HG03565 (cell line): ENCODE results near the gene OSBPL9.
"Not testable (repeated sequence)": the region's sequence is repeated elsewhere in the genome, so short reads cannot be mapped to it uniquely, and the experiment has no call there.

Experiments
- ATAC-seq: cut with Tn5 transposase; IDR thresholded peaks from one replicate; pipeline ENCODE4 v1.9.1; 2021; ENCODE audit warnings: mild to moderate bottlenecking, moderate library complexity; ENCODE audit not compliant: unreplicated experiment

Gene OSBPL9

DNA sequence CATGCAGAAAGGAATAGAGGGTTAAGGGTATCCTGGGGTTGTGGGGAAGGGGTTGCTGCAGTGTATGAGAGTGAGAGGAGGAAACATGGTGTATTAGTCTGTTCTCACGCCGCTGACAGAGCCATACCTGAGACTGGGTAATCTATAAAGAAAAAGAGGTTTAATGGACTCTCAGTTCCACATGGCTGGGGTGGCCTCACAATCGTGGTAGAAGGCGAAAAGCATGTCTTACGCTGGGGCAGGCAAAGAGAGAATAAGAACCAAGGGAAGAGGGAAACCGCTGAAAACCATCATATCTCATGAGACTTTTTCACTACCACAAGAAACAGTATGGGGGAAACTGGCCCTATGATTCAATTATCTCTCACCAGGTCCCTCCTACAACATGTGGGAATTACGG, 17.7 kb downstream of the OSBPL9 start:
- ATAC-seq, result no peak

DNA sequence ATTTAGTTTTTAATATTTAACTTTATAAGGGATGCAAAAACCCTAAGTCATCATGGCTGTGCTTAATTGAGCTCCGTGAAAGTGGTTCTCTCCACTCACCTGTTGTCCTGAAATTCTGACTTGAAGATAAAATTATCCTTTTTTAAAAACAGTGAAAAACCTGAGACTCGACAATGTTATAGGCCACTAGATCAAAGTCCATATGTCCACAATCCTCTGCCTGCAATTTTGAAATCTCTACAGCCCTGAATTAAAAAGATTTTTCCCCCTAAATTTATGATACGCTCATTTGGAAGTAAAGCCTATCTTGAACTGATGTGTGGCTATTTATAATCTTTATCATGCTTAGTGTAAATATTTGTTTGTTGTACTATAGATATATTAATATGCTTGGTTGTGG, 18.7 kb downstream of the OSBPL9 start:
- no peak for ATAC-seq

- ATAC-seq, result no peak
Measured at GRCh38 chr1:51636191-51636590, 19.3 kb downstream of the OSBPL9 start.

DNA sequence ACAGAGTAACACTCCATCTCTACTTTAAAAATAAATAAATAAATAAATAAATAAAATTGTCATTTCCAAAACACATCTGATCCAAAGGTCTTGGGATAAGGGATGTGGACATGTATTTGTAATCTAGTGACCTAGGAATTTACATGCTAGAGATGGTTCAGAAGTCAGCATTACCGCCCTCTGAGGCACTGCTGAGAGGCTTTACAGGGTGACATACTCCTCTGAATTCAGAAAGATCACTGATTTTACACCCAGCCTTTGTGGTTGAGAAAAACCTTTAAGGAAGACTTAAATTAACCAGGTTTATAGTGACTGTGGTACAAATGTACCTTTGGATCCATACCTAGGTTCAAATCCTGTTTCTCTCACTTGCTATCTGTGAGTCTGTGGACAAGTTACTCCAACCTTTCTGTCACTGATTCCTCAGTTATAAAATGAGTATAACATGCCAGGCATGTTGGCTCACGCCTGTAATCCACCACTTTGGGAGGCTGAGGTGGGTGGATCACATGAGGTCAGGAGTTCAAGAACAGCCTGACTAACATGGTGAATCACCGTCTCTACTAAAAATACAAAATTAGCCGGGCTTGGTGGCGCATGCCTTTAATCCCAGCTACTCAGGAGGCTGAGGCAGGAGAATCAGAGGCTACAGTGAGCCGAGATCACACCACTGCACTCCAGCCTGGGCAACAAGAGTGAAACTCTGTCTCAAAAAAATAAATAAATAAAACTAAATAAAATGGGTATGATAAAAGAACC, 20.1 kb downstream of the OSBPL9 start:
- ATAC-seq, result no peak

GRCh38 chr1:51638350-51638749, 21.5 kb downstream of the OSBPL9 start:
- ATAC-seq, result no peak

GRCh38 chr1:51639694-51640093, 22.8 kb downstream of the OSBPL9 start:
- ATAC-seq, result no peak

GRCh38 chr1:51641096-51641495, 24.2 kb downstream of the OSBPL9 start:
- ATAC-seq, result no peak

- no peak for ATAC-seq
Measured at GRCh38 chr1:51642739-51643142, 25.8 kb downstream of the OSBPL9 start.

GRCh38 chr1:51643362-51643761, 26.5 kb downstream of the OSBPL9 start:
- ATAC-seq, result no peak

GRCh38 chr1:51644020-51644419, 27.1 kb downstream of the OSBPL9 start:
- no peak for ATAC-seq

- ATAC-seq, result no peak
Measured at GRCh38 chr1:51644533-51645197, 27.8 kb downstream of the OSBPL9 start.

DNA sequence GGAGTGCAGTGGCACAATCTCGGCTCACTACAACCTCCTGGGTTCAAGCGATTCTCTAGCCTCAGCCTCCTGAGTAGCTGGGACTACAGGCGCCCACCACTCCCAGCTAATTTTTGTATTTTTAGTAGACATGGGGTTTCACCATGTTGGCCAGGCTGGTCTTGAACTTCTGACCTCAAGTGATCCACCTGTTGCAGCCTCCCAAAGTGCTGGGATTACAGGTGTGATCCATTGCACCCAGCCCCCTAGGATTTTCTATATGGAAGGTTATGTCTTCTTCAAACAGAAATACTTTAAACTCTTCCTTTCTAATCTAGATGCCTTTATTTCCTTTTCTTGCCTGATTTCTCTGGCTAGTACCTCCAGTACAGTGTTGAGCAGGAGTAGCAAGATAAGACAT, 29.7 kb downstream of the OSBPL9 start:
- not testable (repeated sequence) for ATAC-seq

DNA sequence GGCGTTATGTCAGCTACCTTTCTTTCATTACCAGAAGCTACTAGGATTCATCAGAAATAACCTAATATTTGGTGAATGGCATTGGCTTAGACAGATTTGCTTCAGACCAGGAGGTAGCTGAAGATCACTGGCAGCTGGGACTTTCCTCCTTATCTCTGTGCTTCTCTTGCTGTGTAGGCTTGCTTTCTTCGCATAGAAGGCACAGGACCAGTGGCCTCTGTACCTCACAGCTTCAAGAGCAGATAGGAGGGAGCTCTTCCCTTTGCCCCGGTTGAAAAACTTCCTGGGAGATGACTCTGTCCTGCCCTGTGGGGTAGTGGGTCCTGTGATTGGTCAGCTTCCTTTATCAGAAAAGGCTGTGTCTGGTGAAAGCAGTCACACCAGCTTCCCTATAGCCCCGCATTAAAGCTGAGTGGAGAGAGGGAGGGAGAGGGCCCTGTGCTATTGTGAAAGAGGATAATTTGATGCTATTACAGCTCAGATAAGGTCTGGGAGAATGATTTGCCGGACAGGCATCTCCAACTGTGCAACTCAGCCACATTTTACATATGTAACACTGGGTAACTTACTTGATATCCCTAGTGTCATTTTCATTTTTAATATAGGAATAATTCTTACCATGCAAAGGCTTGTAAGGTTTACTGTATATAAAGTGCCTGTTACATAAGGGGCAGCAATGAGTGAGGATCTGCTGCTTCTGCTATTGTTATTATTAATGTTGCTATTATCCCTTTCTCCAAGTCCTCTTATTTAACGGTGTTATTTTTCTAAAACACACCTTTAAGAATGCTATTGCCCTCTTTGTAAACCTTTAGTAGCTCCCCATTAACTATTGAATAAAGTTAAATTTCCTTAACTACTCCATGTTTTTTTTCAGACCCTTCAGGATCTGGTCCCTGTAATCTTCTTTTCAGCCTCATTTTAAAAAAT, 31.6 kb downstream of the OSBPL9 start:
- no peak for ATAC-seq

DNA sequence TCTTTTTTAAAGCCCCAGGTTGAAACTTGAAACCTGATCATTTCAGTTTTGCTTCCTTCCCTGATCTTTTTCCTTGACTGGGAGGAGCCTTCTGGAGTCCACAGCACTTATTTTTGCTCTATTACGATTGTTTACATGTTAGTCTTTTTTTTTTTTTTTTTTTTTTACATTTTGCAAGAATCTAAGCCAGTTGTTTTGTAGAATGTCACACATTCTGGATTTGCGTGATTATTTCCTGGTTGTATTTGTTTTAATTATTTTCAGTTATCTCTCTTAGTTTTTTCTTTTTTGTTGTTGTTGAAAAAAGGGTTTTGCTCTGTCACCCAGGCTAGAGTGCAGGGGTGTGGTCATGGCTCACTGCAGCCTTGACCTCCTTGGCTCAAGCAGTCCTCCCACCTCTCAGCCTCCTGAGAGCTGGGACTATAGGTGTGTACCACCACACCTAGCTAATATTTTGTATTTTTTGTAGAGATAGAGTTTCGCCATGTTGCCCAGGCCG, 32.8 kb downstream of the OSBPL9 start:
- ATAC-seq, result no peak

DNA sequence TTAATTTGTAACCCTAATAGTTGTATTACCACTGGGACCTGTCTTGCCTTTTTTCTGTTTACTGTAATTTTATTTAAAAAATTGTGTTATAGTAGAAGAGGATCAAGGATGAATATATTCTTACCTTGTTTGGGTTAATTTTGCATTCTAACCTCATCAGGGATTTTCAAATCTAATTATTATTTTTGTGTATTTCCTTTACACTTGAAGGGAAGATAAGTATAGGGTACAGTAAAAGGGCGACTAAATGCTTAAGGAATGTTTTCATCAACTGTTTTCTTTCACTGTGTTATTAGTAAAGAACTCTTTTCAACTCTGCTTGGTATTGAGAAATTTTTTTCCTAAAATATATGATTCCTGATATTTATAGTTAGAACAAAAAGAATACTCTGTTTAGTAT, 33.3 kb downstream of the OSBPL9 start:
- no peak for ATAC-seq

GRCh38 chr1:51651552-51651942, 34.7 kb downstream of the OSBPL9 start:
- ATAC-seq, result no peak

DNA sequence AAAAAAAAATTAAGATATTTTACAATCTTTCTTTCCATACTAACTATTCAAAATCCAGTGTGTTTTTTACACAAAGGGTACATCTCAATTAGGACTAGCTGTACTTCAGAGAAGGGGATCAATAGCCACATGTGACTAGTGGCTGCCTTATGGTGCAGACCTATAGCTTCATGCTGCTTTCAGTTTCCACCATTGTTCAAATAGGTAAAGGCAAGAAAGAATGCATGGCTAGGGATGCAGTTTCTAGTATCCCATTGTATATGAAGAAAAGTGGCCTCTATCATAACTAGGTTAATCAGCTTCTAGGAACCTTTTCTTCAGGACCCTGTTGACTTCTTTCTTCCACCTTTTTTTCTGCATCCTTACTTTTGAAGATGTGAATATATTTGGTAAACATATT, 35.7 kb downstream of the OSBPL9 start:
- ATAC-seq, result no peak

DNA sequence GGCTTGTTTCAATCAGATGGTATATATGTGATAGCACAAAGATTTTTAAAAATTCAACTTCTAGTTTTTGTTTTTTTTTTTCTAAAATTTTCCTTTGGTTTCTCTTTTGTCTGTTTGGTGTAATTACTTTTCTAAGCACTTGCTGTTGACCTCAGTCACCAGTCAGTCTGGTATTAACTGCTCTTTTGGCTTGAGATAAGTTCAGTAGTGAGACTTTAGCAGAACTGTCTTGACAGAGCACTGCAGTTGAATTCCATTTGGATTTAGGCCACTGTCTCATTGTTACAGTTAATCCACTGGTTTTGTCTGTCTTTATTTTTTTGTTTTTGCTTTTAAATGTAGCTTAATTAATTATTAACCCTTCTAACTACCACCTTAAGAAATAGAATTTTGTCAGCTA, 36.2 kb downstream of the OSBPL9 start:
- no peak for ATAC-seq

DNA sequence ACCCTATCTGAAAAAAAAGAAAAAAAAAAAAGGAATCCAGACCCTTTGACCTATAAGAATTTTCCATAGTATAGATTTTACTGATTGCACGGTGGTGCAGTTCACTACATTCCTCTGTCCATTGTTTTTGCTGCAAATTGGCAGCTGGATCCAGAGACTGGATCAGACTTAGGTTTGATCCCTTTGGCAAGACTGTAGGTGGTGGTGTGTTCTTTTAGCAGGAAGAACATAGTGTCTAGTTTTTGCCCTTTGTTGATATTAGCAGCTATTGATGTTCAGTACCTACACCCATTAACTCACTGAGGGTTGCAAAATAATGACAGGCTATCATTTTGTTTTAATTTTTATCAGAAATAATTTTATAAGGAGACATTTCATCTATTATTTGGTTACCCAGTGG, 37.1 kb downstream of the OSBPL9 start:
- no peak for ATAC-seq

DNA sequence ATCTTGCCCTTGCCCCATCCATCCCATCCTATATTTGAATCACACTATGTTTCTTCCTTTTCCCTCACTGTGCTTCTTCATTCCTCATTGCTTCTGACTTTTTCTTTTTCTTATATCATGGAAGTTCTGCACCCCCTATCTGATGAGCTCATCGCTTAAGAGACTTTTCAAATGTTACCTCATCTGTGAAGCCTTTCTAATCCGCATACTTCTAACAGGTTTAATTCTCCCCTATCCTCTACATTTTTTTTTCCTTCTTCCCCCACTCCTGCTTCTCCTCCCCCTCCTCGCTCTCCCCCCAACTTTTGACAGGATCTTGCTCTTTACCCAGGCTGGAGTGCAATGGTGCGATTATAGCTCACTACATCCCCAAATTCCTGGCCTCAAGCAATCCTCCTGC, 39.5 kb downstream of the OSBPL9 start:
- ATAC-seq, result no peak

- no peak for ATAC-seq
Measured at GRCh38 chr1:51660580-51660979, 43.7 kb downstream of the OSBPL9 start.
